ENCODE measurements around the gene PRSS3.
"Not testable (repeated sequence)": the region's sequence is repeated elsewhere in the genome, so short reads cannot be mapped to it uniquely, and the experiment has no call there.

The PRSS3 gene

DNA sequence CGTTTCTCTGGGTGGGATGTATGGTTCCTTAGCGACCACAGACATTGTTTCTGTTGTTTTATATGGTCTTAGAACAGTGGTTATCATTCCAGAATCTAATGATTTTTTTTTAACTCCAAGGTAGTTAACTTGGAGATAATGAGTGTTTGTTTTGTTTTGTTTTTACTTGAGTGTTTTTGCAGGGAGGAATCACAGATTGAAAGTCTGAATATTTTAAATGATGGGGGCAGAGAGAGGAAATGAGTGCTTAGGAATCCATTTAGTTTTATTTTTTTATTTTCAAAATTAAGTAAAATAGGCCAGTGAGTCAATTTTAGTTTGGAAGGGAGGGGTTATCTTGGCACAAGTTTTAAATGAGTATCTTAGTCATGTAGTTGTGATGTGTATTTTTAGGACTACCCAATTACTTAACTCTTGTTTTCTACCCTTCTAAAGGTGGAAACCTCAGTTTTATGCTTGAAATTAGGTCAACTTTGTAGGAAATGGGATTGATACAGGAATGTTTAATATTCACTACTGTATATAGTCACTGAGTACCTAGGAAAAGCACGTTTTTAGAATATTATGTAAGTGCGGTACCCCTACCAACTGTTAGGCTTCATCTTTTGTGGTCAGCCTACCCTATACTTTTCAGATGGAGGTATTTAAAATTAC, 23.6 kb downstream of the PRSS3 start:
- DNase-seq = no peak

DNA sequence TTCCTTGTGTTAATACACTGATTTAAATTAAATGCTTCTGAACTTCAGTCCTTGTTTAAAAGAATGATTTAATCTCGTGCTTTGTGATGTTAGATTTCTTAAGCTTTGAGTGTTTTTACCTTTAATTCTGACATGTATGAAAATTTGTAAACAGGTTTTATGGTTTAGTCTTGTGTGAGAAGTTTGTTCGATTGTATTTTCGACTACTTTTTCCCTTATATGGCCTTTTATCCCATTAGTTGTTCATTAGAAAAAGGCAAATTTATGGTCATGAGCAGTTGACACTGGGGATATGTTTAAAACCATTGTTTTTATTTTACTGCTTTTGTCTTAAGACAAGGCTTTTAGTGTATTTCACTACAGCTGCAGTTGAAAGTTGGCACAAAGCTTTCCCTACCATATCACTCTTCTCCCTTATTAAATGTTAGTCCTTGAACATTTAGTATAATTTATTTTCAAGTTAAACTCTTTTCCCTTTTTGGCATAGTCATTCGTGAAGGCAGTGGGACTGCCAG, 24.9 kb downstream of the PRSS3 start:
- DNase-seq = no peak

DNA sequence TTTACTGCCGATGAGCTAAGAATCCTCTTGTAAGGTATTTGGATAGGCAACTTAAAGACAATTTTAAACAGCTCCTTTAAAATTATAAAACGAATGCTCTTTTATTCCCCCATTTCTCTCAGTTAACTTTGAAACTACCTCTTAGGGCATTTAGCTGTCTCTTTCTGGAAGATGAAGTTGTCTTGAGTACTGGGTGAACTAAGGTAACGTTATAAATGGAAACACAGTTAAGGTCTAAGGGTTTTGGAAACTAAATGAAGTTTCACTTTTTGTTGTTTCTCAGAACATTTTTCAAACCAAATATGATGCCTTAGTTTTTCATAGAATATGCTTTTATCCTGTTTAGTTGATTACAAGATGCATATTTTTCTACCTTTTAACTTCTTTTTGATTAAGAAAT, 28.4 kb downstream of the PRSS3 start:
- no peak for DNase-seq

DNA sequence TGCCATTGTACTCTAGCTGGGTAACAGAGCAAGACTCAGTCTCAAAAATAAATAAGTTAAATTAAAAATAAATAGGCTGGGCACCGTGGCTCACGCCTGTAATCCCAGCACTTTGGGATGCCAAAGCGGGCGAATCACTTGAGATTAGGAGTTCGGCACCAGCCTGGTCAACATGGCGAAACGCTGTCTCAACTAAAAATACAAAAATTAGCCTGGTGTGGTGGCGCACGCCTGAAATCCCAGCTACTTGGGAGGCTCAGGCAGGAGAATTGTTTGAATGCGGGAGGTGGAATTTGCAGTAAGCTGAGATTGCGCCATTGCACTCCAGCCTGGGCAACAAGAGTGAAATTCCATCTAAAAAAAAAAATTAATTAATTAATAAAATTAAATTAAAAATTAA, 31.9 kb downstream of the PRSS3 start:
- DNase-seq = not testable (repeated sequence)

DNA sequence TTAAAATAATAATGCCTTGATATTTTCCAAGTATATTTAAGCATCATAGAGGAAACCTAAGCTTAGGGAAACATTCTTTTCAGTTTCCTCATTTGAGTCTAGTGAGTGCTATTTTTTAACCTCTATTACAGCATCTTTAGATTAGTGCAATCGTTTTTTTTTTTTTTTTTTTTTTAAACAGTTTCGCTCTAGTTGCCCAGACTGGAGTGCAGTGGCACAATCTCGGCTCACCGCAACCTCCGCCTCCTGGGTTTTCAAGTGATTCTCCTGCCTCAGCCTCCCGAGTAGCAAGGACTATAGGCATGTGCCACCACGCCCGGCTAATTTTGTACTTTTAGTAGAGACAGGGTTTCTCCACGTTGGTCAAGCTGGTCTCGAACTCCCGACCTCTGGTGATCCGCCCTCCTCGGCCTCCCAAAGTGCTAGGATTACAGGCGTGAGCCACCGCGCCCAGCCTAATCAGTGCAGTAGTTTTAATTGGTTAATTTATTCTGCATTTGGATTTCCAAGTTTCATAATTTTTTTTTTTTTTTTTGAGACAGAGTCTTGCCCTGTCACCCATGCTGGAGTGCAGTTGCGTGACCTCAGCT, 34.4 kb downstream of the PRSS3 start:
- not testable (repeated sequence) for DNase-seq

DNA sequence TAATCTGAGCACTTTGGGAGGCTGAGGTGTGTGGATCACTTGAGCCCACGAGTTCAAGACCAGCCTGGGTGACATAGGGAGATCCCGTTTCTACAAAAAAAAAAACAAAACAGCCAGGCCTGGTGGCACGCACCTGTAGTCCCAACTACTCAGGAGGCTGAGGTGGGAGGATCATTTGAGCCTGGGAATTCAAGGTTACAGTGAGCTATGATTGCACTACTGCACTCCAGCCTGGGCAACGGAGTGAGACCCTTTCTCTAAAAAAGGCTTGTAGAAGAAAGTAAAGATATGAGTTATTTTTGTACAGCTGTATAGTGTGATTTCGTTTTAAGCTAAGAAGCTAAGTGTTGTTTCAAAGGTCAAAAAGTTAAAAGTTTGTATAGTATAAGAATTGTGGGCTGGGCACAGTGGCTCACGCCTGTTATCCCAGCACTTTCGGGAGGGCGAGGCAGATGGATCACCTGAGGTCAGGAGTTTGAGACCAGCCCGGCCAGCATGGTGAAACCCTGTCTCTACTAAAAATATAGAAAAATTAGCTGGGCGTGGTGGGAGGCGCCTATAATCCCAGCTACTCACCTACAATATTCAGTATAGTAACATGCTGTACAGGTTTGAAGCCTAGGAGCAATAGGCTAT, 40.4 kb downstream of the PRSS3 start:
- no peak for DNase-seq

DNA sequence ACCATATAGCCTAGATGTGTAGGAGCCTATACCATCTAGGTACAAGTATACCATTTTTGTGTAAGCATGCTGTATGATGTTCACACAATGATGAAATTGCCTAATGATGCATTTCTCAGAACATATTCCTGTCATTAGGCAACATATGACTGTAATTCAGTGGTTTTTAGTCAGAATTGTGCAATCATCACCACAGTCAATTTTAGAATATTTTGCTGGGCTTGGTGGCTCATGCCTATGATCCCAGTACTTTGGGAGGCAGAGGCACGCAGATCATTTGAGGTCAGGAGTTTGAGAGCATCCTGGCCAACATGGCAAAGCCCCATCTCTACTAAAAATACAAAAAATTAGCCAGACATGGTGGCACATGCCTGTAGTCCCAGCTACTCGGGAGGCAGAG, 40.9 kb downstream of the PRSS3 start:
- DNase-seq = not testable (repeated sequence)

DNA sequence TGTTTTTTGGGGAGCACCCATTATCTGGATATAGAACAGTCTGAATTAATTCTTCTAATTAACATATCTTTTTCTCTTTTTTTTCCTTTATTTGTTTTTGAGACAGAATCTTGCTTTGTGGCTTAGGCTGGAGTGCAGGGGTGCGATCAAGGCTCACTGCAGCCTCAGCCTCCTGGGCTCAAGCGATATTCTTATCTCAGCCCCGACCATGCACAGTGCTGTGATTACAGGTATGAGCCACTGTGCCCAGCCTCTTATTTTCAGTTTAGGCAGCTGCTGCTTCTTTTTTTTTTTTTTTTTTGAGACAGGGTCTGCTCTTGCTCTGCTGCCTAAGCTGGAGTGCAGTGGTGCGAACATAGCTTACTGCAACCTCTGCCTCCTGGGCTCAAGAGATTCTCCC, 41.8 kb downstream of the PRSS3 start:
- no peak for DNase-seq

DNA sequence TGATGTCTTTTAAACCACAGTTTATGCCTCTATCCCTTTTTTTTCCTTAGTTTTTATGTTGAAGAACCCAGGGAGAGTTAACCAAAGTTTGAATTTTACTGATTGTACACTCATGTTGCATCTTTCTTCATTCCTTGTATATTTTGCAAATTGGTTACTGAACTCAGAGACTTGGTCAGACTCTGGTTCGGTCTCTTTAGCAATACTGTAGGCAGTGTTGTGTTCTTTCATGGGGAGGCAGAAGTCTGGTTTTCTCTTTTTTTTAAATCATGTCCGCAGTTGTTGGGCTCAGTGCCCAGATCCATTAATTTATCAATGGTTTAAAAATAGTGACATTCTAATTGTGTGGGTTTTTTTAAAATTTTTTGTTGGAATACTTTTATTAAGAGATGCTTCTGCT, 45.0 kb downstream of the PRSS3 start:
- DNase-seq = no peak

DNA sequence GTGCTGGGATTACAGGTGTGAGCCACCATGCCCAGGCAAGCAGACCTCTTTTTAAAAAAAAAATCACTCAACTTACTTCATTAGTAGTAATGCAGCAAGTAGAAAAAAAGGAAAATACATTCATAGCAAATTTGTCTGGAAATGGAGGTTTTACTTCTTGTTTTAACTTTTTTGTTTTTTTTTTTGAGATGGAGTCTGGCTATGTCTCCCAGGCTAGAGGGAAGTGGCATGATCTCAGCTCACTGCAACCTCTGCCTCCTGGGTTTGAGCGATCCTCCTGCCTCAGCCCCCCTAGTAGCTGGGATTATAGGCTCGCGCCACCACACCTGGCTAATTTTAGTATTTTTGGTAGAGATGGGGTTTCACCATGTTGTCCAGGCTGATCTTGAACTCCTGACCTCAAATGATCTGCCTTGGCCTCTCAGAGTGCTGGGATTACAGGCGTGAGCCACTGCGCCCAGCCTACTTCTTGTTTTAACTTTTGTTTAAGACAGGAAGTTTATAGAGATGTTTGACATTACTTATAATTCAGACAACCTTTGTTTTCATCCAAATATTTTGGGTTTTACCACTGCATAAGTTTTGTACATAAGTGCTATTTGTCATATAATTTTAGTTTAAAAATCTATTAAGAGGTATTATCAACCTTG, 48.1 kb downstream of the PRSS3 start:
- DNase-seq = no peak

DNA sequence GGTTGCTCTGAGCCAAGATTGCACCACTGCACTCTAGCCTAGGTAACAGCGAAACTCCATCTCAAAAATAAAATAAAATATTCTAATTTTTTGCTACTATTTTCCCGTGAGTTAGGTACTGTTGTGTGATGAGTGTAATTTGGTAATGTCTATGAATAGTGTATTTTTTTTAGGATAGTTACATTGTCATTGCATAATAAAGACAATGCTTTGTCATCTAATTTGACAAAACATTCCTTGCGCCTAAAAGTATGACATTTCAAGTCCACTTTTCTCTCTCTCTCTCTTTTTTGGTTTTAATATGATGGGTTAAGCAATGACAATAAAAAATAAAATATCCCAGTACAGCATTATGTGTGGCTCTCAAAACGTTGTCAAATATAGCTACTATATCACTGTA, 50.9 kb downstream of the PRSS3 start:
- DNase-seq = no peak

DNA sequence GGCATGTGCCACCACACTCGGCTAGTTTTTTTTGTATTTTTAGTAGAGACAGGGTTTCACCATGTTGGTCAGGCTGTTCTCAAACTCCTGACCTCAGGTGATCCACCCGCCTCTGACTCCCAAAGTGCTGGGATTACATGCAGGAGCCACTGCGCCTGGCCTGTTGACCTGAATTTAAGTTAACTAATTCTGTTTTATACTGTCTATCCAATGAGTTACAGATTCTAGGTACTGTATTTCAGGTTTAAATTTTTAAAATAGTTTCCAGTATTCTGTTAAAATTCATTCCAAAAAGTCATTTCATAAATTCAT, 52.5 kb downstream of the PRSS3 start:
- DNase-seq = not testable (repeated sequence)
